NT2/D1 (cell line): ENCODE measurements around the gene DPM2.
A peak's percentile ranks its signal among the peaks of the same experiment; 100 is the strongest.

Experiments
- DNase-seq: peaks from one replicate; pipeline ENCODE4 v3.0.0-alpha.2; 2011; ENCODE audit warnings: low read depth, low spot score
- H3K27me3 ChIP-seq: 2 replicates; pipeline ENCODE4 v1.6.0; 2011; ENCODE audit warnings: mild to moderate bottlenecking; ENCODE audit not compliant: insufficient read length, insufficient read depth
- H3K36me3 ChIP-seq: 2 replicates; pipeline ENCODE4 v1.6.1; 2011; ENCODE audit warnings: mild to moderate bottlenecking, low read length, mixed read lengths; ENCODE audit not compliant: insufficient read depth, insufficient read length
- H3K4me1 ChIP-seq: 2 replicates; pipeline ENCODE4 v1.5.1; 2011; ENCODE audit not compliant: insufficient read depth, insufficient read length
- H3K4me3 ChIP-seq: 2 replicates; pipeline ENCODE4 v1.5.1; 2011; ENCODE audit warnings: low read depth; ENCODE audit not compliant: insufficient read length
- H3K9ac ChIP-seq: 2 replicates; pipeline ENCODE4 v1.6.0; 2011; ENCODE audit warnings: low read depth; ENCODE audit not compliant: insufficient read length
- H3K9me3 ChIP-seq: 2 replicates; pipeline ENCODE4 v1.5.1; 2011; ENCODE audit warnings: mild to moderate bottlenecking, low read length; ENCODE audit not compliant: insufficient read depth
- SUZ12 ChIP-seq: IDR thresholded peaks from 2 replicates; pipeline ENCODE4 v1.6.1; 2011; ENCODE audit not compliant: insufficient read length, insufficient read depth; ENCODE audit errors: extremely low read depth
- YY1 ChIP-seq: IDR thresholded peaks from 2 replicates; pipeline ENCODE4 v1.6.1; 2011; ENCODE audit not compliant: insufficient read length, insufficient read depth
- ZNF274 ChIP-seq: IDR thresholded peaks from 2 replicates; pipeline ENCODE4 v1.6.1; 2011; ENCODE audit warnings: mild to moderate bottlenecking, low read depth, low read length

The DPM2 gene

DNA sequence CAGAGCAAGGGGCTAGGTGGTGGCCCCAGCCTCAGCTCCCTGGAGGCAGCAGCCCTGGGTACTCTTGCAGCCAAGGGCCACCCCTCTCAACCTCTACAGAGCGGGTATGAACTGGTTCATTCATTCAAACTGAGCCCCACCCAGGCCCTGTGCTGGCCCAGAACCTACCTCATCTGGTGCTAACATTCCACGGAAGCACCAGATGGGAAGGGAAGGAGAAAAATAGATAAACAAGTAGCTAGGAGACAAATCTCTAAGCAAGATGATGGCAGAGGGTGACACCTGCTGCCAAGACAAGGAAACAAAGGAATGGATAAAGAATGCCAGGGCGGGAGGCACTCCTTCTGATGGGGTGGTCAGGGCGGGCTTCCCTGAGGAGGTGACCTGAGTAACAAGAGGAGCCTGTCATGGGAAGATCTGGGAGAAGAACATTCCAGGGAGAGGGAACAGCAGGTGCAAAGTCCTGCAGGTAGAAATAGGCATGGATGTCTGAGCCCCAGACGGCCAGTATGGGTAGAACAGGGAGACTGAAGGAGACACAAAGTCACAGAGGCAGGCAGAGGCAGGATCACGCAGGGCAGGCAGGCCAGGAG lies 26.9 kb downstream of the DPM2 start:
- Histone ChIP-seq H3K4me1 (peaks cover 9% of the 10 kb centered on the region), H3K27me3 (peaks cover 2% of the 10 kb centered on the region), H3K9me3 (no peaks in the 10 kb centered on the region), H3K9ac (no peak overlapping the region), H3K4me3 (no peak overlapping the region), H3K36me3 (peaks cover 29% of the 10 kb centered on the region)
- no peak for DNase-seq
- TF ChIP-seq YY1 = no peak

DNA sequence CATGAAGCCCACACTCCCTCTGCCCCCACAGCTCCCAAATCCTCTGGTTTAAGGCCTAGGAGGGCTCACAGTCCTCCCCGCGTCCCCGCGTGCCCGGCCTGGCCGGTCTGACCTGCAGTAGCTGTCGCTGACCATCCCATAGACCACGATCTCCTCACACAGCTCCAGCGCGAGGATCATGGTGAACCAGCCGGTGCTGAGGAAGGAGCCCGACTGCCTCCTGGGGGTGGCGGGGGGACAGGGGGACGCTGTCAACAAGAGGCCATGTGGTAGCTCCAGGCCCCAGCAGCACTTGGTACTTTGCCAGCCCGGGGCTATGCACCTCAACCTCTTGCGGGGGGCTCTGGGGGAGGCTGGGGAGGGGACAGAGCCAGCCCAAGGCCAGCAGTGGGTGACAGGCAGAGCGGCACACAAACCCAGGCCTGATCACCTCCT lies 27.8 kb downstream of the DPM2 start:
- H3K9ac ChIP-seq = no peak overlapping the region
- H3K36me3 ChIP-seq = peaks cover 28% of the 10 kb centered on the region
- no peaks in the 10 kb centered on the region for H3K9me3 ChIP-seq
- TF ChIP-seq ZNF274 = no peak
- DNase-seq = no peak
- H3K27me3 ChIP-seq = no peaks in the 10 kb centered on the region
- H3K4me3 ChIP-seq = no peak overlapping the region
- H3K4me1 ChIP-seq = peaks cover 13% of the 10 kb centered on the region

DNA sequence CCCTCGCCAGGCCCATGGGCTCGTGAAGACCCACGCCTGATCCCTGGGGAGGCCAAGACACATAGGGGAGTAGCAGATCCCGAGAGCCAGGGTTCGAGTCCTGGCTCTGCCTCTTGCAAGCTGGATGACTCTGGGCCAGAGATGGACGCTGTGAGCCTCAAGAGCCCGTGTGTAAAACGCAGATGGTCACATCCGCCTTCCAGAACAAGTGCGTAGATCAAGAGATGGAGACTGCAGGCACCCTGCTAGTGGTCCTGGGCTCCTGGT lies 29.1 kb downstream of the DPM2 start:
- no peak for TF ChIP-seq ZNF274
- H3K36me3 ChIP-seq = peaks cover 24% of the 10 kb centered on the region
- no peak overlapping the region for H3K4me3 ChIP-seq
- no peak overlapping the region for H3K9ac ChIP-seq
- no peak for DNase-seq
- H3K4me1 ChIP-seq = peaks cover 25% of the 10 kb centered on the region
- no peaks in the 10 kb centered on the region for H3K27me3 ChIP-seq
- no peaks in the 10 kb centered on the region for H3K9me3 ChIP-seq

DNA sequence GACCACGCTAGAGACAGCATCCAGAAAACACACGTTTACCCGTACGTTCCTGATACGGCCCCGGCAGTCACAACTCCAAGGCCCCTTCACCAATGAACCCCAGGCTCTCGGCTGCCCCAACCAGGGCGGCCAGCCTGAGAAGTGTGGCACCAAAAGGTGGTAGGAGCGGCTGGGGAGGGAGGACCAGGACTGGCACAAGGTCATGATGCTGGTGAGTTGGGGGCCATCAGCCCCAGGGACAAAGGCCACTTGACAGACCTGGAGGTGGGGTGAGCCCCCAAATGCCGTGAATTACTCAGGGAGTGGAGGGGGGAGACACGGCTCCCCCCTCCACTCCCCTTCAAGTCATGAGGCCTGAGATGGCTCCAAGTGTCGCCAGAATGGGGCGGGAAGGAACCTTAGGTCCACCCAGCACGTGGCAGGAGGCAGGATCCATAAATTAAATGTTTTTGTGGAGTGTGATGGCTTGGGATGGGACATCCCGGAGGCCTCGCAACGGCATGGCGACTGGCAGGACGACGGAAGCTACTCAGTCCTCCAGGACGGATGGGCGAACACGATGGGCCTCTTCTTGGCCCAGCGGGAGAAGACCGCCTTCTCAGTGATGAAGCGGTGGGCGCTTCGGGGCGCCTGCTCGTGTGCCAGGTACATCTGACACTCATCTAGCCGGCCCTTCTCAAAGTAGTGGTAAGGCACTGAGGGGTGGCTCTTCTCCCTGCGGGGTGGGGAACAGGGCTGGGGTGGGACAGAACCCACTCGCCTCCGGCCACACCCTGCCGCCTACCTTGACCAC lies 29.6 kb downstream of the DPM2 start:
- TF ChIP-seq SUZ12 = no peak
- Histone ChIP-seq H3K9me3 (no peaks in the 10 kb centered on the region), H3K4me3 (no peak overlapping the region), H3K9ac (no peak overlapping the region), H3K27me3 (no peaks in the 10 kb centered on the region), H3K4me1 (peaks cover 27% of the 10 kb centered on the region), H3K36me3 (peaks cover 24% of the 10 kb centered on the region)
- no peak for DNase-seq

DNA sequence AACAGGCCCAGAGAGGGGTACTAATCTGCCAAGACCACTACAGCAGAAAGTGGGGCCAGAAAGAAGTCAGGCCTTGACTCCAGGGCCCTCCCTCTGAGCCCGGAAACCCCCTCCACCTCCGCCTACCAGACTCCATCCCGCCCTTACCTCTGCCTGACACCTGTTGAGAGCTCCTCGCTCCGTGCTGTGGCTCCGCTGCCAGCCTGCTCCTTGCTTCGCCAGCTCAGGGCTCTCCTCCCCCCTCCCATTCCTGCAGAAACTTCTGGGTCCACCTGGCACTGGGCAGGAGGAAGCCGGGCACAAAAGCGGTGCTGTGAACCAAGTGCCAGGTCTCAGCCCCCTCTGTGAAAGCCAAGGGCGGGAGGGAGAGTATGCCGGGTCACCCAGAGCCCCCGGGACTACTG lies 31.9 kb downstream of the DPM2 start:
- no peaks in the 10 kb centered on the region for H3K9me3 ChIP-seq
- TF ChIP-seq YY1 (no peak), SUZ12 (no peak)
- H3K4me3 ChIP-seq = no peak overlapping the region
- H3K36me3 ChIP-seq = peaks cover 7% of the 10 kb centered on the region
- no peak for DNase-seq
- H3K27me3 ChIP-seq = no peaks in the 10 kb centered on the region
- H3K4me1 ChIP-seq = peaks cover 24% of the 10 kb centered on the region
- H3K9ac ChIP-seq = peak overlapping the region; percentile 56

DNA sequence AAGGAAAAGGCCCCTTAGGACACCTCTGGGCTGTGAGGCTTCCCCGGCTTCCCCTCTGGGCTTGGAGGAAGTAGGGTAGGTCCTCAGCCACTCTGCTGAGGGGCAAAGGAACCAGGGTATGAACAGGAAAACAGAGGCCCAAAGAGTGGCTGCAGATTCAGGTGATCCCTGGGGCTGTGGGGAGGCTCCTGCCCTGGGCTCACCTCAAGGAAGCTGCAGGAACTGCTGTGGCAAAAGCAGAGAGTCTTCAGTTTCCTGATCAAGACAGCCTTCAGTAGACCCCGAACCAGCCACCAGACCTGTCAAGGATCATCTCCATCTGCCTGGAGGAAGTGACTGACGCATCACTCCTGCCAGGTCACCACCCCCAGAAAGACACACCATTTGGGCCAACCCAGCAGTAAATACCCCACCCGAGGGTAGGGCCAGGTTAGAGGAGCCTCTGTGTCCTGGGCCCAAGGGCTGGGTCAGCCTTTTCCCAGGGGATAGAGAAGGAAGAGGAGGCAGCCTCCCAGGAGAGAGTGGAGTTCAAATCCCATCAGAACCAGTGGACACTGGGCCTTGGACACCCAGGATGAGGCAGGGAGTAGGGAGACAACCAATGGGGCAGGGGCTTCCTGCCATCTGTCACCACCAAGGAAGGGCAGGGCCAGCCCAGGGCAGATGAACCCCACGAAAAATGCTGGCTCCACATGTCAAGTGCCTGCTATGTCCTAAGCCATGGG lies 32.5 kb downstream of the DPM2 start:
- H3K9ac ChIP-seq = peak overlapping the region; percentile 5
- no peak overlapping the region for H3K4me3 ChIP-seq
- peaks cover 24% of the 10 kb centered on the region for H3K4me1 ChIP-seq

DNA sequence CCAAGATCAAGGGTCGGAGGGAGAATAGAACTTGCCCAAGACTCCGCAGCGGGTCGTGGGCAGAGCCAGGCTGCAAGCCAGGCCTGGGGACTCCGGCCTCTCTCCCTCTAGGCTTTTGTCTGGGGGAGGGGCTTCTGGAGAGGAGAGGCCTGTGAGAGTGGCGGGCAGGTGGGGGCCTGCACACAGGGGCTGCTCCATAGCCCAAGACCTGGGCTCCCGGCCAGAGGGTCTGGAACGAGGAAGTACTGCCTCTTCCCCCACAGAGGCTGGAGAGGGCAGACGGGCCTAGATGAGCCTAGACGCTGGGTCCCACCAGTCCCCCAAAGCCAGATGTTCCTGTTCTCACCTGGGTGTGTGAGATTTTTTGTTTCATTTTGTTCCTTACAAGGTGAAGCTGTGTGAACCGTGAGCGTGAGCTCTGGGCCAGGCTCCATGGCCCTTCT lies 33.1 kb downstream of the DPM2 start:
- H3K9ac ChIP-seq = peak overlapping the region; percentile 5
- H3K4me3 ChIP-seq = no peak overlapping the region
- DNase-seq = no peak
- peaks cover 27% of the 10 kb centered on the region for H3K4me1 ChIP-seq
- peaks cover 5% of the 10 kb centered on the region for H3K27me3 ChIP-seq
- no peaks in the 10 kb centered on the region for H3K9me3 ChIP-seq
- H3K36me3 ChIP-seq = peaks cover under 1% of the 10 kb centered on the region
- no peak for TF ChIP-seq SUZ12
- no peak for TF ChIP-seq ZNF274
- TF ChIP-seq YY1 = no peak

More for the DNA sequence above, 32.5 kb downstream of the DPM2 start:
- DNase-seq = no peak
- no peak for TF ChIP-seq YY1
- no peak for TF ChIP-seq SUZ12
- Histone ChIP-seq H3K36me3 (peaks cover 6% of the 10 kb centered on the region), H3K9me3 (no peaks in the 10 kb centered on the region), H3K27me3 (no peaks in the 10 kb centered on the region)
